Ascending aorta (tissue), 2 donors: Measurements from ENCODE around the gene POLR1E. TPM values are rescaled to one million over a fixed set of nuclear protein-coding genes. Genes with fewer than 3 reads are reported as not detected.

Source experiments
- DNase-seq, 2 donors: peaks; one replicate each; pipeline ENCODE4 v3.0.0-alpha.2; 2019; ENCODE audit warnings: low spot score in 2 of 2
- H3K27ac ChIP-seq, 2 donors: fragments of 200-600 bp; sonication (generic); one replicate each; pipeline ENCODE4 v1.5.1; 2016 to 2017; ENCODE audit warnings: mild to moderate bottlenecking in 1 of 2
- H3K27me3 ChIP-seq: fragments of 200-600 bp; sonication (generic); one replicate; pipeline ENCODE4 v1.5.1; 2017
- H3K36me3 ChIP-seq, 2 donors: fragments of 200-600 bp; sonication (generic); one replicate each; pipeline ENCODE4 v1.5.1; 2016
- H3K4me1 ChIP-seq, 2 donors: fragments of 200-600 bp; sonication (generic); one replicate each; pipeline ENCODE4 v1.5.1; 2016 to 2017; ENCODE audit warnings: mild to moderate bottlenecking in 1 of 2
- H3K4me3 ChIP-seq, 2 donors: fragments of 200-600 bp; sonication (generic); one replicate each; pipeline ENCODE4 v1.5.1; 2016 to 2017; ENCODE audit warnings: mild to moderate bottlenecking in 1 of 2
- H3K9me3 ChIP-seq, 2 donors: fragments of 200-600 bp; sonication (generic); one replicate each; pipeline ENCODE4 v1.5.1; 2016
- CTCF ChIP-seq, 3 experiments: fragments of 200-600 bp in 2 of 3; fragments of 450-650 bp in 1 of 3; sonication (generic) in 2 of 3; IDR thresholded peaks; one replicate each; pipeline ENCODE4 v1.5.1; 2016 to 2019; ENCODE audit warnings: antibody characterized with exemption in 3 of 3, mild to moderate bottlenecking in 1 of 3, moderate library complexity in 1 of 3
- intact Hi-C: fragments of 100-400 bp; cut with DNase I; formaldehyde crosslinking; loops from one replicate; pipeline ENCODE4 v1.15.1; 2023
- total RNA-seq: library from RNA; depleted of rRNA; stranded (reverse); fragments of >200 nt; gene quantifications from one replicate; pipeline ENCODE4 v1.1.0, GENCODE V29; 2016

POLR1E gene
- total RNA-seq, 1 donor from 2014 or later: 18.0 TPM

- DNase-seq: no peak
- no peak overlapping the region for H3K27ac ChIP-seq
- H3K4me3 ChIP-seq: no peak overlapping the region
- no peaks in the 10 kb centered on the region for H3K4me1 ChIP-seq
- H3K36me3 ChIP-seq: peaks cover 15 to 19% of the 10 kb centered on the region in 2 donors
- no peaks in the 10 kb centered on the region for H3K9me3 ChIP-seq
- H3K27me3 ChIP-seq: no peaks in the 10 kb centered on the region
- intact Hi-C loops: no loop called here
- no peak for TF ChIP-seq CTCF (IDR thresholded peaks at IDR 0.05)
Observed at GRCh38 chr9:37541465-37541864, 55.7 kb downstream of the POLR1E start.

GRCh38 chr9:37542488-37542887 is 56.7 kb downstream of the POLR1E start:
- DNase-seq: no peak
- intact Hi-C loops: no loop called here
- Histone ChIP-seq H3K4me1 (no peaks in the 10 kb centered on the region), H3K27ac (no peak overlapping the region), H3K36me3 (peaks cover 5 to 9% of the 10 kb centered on the region in 2 donors), H3K9me3 (no peaks in the 10 kb centered on the region), H3K27me3 (no peaks in the 10 kb centered on the region), H3K4me3 (no peak overlapping the region)
- TF ChIP-seq CTCF (IDR thresholded peaks at IDR 0.05): no peak

GRCh38 chr9:37542895-37543294 is 57.1 kb downstream of the POLR1E start:
- no peak for DNase-seq
- Histone ChIP-seq H3K4me1 (no peaks in the 10 kb centered on the region), H3K27ac (no peak overlapping the region), H3K27me3 (no peaks in the 10 kb centered on the region), H3K4me3 (no peak overlapping the region), H3K36me3 (peaks cover 2 to 5% of the 10 kb centered on the region in 2 donors), H3K9me3 (no peaks in the 10 kb centered on the region)
- intact Hi-C loops: no loop called here
- no peak for TF ChIP-seq CTCF (IDR thresholded peaks at IDR 0.05)

- no peaks in the 10 kb centered on the region for H3K27me3 ChIP-seq
- intact Hi-C loops: no loop called here
- no peak for TF ChIP-seq CTCF (IDR thresholded peaks at IDR 0.05)
- no peak for DNase-seq
- no peaks in the 10 kb centered on the region for H3K9me3 ChIP-seq
- no peak overlapping the region for H3K4me3 ChIP-seq
- no peaks in the 10 kb centered on the region for H3K4me1 ChIP-seq
- peaks cover 0 to 2% of the 10 kb centered on the region in 2 donors for H3K36me3 ChIP-seq
- no peak overlapping the region for H3K27ac ChIP-seq
Observed at GRCh38 chr9:37543468-37543867, 57.7 kb downstream of the POLR1E start.

GRCh38 chr9:37547328-37547878 is 61.7 kb downstream of the POLR1E start:
- Histone ChIP-seq H3K9me3 (no peaks in the 10 kb centered on the region), H3K36me3 (no peaks in the 10 kb centered on the region), H3K27me3 (no peaks in the 10 kb centered on the region), H3K27ac (no peak overlapping the region), H3K4me3 (no peak overlapping the region), H3K4me1 (no peaks in the 10 kb centered on the region)
- TF ChIP-seq CTCF (IDR thresholded peaks at IDR 0.05): no peak
- intact Hi-C loops: no loop called here
- no peak for DNase-seq

GRCh38 chr9:37549527-37549926 is 63.8 kb downstream of the POLR1E start:
- no peaks in the 10 kb centered on the region for H3K4me1 ChIP-seq
- no peak overlapping the region for H3K4me3 ChIP-seq
- H3K27me3 ChIP-seq: no peaks in the 10 kb centered on the region
- TF ChIP-seq CTCF (IDR thresholded peaks at IDR 0.05): no peak
- no peak for DNase-seq
- no peak overlapping the region for H3K27ac ChIP-seq
- H3K36me3 ChIP-seq: no peaks in the 10 kb centered on the region
- intact Hi-C loops: no loop called here
- no peaks in the 10 kb centered on the region for H3K9me3 ChIP-seq
